NK-92 (cell line): ENCODE measurements around the gene RANBP3.

ENCODE experiments used
- DNase-seq: peaks from one replicate; lab custom pipeline; 2025; ENCODE audit not compliant: unreplicated experiment; lab: John Stamatoyannopoulos, UW

The RANBP3 gene

DNA sequence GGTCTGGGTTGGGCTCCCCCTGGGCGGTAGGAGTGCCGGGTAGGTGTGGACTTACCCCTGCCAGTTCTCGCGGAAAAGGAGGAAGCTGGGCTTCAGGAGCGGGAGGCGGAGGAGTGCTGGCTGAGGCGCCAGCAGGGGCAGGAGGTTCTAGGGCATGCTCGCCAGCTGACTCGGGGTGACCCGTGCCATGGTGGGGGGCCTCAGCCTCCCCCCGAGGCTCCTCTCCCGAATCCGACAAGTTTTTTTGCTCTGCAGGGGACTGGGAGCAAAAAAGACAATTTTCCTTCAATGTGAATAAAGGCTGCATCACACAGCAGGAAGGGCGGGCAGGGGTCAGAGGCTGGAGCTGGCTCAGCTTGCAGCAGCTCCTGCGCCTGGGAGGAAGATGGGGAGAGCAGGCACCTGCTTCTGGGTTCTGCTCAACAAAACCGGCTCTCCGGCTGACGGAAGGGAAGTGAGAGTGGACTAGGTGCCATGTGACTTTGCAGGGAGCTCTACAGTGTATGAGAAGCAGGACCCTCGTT is 26.5 kb downstream of the RANBP3 start:
- DNase-seq: no peak

DNA sequence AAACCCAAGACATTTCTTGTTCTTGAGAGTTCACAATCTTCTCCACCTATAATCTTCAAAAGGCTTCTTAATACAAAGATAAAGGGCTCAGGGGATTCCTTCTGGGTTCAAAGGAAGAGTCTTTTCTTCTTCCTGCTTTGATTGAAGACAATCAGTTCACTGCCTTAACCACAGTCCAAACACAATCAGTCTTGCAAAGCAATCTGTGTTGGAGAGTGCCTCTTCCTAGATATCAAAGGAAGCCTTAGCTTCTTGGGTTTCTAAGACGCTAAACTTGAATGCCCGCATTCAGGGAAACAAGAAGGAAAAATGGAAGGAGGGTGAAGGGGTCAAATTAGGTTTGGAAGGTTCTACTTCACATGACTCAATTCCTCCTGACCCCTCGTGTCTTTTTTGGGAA is 27.2 kb downstream of the RANBP3 start:
- DNase-seq: no peak

DNA sequence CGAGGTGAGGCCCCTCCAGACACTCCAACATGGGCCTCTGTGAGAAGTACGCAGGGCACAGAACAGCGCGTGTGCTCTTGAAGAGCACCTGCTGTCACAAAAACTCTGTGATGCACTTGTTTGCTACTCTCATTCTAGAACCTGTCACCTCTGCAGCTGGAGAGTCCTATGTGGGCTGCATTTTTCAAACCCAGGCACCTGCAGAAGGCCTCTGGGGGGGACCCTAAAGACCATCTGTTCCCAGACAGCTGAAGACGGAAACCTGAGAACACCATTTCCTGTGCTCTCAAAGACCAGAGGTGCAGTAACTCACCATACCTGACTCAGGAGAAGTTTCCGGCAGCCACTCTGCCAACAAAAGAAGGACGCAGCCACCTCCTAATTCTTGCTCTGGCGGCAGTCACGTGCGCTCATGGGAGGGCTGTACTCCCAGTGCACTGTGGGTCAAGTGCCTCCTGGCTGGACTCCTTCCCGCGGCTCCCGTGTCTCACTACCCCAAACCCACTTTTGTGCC is 28.1 kb downstream of the RANBP3 start:
- DNase-seq: no peak

DNA sequence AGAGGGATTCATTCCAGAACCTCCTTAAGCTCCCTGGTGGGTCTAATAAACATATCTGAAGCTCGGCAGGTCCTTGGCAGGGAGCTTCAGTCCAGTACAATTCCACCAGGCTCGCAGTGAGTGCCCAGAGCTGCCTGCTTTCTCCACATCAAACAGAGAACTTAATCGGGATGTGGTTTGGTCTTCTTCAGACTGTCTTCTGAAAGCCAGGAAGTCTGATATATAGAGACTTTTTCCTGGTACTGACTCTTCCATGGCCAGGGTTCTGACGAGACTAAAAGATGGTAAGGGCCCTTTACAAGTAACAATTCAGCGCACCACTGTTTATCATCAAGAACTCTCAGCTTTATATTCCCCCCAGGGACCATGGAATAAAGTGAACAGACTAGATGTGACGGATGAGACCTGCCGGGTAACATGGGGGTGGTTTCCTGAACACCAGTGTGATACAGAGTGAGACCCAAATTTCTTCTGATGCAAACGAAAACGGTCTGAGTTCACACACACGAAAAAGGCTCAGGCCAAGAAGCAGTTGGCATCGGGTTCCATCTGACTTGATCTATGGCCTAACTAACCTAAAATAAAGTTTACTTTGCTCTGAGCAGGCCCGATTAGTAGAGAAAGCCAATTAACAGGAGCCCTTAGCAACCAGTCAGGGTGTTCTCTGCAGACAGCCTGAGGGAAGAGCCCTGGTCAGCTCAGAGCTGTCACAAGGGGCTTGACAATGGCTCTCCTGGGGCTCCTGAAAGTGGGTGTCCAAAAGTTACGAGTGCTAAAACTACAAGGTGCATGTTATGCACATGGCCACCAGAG is 29.0 kb downstream of the RANBP3 start:
- no peak for DNase-seq

DNA sequence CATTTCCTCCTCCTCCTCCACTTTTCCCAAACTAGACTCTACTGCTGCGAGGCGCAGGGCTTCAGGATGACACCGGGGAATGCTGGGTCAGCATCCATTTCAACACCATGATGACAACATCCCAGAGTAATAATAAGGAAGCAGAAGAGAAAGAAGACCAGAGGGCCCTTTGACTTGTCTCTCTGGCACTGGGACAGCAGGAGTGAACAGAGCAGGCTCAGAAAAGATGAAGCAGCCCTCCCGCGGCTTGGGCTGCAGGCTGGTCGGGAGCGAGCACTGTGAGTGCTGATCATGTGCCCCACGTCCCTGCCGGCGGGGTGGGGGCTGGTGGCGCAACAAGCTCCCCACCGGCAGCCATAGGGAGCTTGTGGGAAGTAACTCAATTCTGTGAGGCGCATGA is 30.5 kb downstream of the RANBP3 start:
- no peak for DNase-seq

DNA sequence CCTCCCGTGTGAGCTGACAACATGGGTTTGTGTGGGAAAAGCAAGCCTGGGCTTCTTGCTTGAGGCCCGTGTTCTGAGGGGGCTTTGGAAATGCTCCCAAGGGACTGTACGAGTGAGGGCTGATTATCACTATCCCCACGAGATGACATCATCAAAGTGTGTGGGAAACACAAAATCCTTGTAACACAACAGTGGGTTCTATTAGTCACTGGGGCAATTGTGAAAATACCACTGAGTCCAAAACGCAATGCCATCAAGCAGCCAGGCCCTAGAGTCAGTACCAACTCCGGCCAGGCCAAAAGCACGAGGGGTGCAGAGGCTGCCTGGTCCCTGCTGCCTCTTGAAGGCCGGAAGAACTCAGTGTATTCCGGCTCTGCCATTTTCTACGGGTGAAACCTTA is 34.3 kb downstream of the RANBP3 start:
- no peak for DNase-seq

DNA sequence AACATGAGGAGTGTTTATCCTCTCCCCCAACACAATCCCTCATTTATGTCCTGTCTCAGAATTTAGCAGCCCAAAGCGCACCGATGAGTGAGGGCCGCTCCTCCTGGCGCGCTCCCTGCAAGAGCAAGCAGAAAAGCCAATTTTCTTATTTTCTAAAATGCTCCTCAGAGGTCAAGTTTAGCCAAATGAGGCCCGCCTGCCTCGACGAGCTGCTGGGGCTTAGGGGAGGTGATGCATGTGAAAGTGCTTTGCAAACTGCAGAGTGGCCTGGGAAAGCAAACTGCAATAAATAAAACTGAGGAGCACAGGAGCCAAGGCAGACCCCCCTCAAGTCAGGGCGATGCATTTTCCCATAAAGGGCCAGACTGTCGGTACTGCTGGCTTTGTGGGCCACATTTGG is 34.9 kb downstream of the RANBP3 start:
- no peak for DNase-seq

DNA sequence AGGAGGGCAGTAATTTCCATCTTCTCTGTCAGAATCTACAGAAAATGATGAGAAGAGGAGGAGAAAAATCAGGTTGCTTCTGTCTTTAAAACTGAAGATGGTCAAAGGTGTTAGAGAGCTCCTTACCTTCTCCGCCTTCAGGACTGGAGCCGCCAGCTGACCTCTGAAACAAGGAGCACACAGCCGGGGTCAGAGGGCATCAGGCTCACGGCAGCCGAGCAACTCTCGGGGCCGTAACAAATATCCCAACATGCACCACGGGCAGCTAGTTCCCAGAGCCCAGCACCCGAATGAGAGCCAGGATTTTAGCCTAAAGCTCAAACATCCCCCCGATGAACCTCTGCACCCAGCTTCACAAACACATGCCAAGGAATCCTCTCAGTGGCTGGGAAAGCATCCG is 36.3 kb downstream of the RANBP3 start:
- no peak for DNase-seq

DNA sequence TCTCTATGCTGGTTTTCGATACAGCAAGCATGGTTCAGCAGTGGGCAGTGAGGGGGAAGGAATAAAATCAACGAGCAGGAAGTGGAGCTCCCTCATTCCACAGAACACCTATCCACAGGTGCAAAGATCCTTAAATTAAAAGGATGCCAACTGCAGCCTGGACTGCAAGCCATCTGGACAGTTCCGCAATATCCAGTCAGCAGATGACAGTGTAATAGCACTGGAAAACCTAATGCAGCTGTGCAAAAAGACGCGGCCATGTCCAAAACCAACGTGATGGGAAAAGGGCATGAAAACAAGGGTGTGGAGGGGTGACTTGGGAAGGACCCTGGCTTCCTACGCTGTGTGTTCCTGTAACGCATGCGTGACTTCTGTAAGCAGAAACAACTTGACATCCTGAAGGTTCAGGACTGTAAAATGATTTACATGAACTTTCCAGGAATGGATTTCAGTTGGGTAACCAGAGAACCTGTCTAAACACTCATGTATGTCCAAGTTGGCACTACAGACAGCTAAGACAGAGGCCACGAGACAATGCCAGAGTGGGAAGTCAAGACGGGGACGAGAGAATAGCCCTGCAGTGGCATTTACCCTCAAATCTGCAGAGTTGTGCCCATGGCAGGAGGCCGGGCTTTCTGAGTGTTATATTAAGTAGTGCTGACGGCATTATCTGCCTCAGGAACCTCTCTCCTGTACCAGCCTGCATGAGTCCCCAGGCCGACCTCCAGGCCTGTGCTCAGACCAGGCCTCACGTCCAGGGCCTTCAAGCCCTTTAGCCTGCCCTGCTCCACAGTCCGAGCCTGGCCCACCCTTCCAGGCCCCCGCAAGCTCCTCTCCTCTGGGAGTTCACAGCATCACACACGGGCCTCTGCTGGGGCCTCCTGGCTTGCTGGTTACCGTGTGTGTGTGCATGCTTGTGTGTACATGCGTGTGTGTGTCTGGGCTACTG is 37.4 kb downstream of the RANBP3 start:
- no peak for DNase-seq

DNA sequence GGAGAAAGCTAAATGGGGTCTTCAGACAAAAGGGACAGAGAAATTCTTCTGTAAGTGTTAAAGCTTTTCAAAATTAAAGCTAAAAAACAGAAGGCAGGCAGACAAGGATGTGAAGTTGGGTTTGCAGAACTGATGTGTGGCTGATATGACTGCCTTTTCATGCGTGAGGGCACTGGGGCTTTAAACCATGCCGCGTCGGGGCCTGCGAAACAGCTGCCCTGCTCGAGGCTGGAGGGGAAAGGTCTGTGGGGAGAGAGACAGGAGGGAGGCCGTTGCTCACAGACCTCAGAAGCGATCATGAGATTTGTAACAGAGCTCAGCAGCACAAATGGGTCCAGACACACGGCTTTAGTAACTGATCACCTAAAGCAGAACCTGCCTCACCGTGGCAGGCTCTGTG is 40.4 kb downstream of the RANBP3 start:
- no peak for DNase-seq

DNA sequence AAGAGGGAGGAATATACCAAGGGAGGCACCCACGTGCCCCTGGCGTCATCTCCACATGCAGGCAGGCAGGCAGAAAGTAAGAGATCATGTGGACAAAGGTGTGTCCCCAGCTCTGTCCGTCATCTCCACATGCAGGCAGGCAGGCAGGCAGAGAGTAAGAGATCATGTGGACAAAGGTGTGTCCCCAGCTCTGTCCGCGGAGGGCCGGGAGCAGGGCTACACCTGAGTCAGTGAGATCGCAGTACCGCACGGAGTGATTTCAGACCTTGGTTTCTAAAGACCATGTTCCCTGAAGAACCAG is 41.7 kb downstream of the RANBP3 start:
- no peak for DNase-seq

DNA sequence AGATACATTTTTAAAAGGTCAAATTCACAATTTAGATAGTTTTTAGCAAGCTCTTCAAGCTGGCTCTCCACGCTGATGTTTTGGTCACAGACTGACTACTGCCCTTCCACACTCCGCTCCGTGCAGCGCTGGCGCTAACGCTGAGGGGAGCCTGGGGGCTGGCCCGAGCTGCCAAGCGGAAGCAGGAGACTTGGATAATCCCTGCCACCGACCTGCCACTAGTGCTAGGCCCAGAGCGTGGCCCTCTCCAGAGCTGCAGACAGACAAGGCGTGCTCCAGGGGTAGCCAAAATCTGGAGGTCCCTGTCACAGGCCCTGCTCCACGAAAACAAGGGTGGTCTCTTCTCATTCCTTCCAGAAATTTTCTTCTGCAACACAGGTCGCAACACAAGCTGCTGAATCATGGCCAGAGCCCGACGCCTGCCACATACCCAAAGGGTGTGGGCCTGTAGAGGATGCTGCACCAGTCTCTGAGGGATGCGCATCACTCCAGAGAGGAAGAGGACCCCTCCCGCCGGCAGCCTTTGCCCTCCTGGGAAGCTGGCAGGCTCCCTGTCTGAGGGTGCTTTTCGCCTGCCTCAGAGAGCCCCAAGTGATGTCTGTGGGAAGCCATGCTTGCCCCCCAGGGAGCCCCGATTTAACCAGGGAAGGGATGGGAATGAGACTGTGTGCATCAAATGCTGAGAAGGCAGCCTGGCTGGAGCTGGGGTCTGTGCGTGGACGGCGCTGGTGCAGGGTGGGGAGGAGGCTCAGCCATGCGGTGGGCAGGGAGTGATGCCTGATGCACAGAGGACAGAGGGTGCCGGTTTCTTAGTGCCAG is 42.3 kb downstream of the RANBP3 start:
- no peak for DNase-seq

DNA sequence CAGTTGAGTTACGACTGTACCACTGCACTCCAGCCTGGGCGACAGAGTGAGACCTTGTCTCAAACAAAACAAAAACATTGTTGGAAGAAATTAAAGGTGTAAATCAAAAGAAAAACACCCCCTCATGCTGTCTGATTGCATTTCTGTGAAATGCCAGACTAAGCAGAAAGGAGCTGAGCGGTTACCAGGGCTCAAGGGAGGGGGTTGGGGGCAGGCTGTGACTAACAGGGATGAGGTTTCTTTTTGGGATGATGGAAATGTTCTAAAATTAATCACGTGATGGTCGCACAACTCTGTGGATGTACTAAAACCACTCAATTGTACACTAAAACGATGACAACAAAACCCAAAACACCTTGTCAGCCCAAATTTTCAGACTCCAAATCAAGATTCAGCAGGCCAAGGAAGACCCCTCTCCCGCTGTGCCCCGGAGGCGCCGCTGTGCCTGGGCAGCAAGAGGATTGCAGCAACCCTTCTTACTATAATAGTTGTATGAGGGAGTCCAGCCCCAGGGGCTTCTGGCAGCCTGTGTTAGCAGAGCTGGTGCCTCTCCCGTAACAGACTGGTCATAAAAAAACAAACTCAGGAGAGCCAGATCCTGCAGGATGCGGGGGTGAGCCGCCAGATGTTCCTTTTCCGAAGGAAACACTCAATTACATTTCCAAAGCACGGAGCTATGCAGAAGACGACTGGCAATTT is 43.0 kb downstream of the RANBP3 start:
- no peak for DNase-seq

DNA sequence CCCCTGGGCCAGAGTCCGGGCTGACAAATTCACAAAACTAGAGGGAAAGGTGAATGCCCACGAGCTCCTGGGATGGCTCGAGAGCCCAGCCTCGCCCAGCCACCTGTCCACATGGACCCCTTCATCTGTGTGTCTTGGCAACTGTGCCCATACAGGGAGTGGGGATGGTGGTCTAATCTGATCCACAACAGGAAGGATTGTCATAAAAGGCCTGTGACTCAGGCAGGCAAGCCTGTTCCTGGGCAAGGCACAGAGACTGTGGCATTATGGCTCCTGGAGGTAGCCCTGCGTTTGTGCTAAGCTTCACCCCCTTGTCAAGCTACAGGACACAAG is 43.9 kb downstream of the RANBP3 start:
- DNase-seq: no peak

DNA sequence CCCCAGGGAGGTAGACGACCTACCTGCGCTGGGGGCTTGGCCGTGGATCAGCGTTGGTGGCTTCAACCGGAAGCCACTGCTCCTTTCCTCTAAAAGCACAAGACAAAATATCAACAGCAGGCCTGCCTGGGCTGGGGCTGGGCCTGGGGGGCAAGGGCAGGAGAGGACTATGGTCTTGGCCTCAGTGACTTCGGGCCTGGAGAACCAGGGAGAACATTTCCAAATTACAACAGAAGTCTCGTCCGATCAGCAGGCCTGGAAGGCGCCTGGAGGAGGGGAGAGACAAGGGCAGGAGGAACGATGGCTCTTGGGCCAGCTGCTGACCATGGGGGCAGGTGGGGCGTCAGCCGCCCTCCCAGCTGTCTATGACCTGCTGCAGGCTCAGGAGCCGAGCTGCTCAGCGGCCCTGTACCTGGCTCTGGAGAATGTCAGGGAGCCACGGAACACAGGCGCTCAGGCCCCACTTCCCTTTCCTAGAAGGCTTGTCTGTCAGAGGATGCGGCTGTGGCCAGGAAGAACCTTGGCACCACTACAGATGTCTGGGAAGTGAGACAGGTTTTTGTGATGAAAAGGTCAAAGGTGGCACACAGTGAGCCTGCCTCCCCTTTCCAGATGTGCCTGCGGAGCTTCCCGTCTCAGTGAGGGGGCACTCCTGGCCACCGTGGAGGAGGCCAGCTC is 44.4 kb downstream of the RANBP3 start:
- no peak for DNase-seq

DNA sequence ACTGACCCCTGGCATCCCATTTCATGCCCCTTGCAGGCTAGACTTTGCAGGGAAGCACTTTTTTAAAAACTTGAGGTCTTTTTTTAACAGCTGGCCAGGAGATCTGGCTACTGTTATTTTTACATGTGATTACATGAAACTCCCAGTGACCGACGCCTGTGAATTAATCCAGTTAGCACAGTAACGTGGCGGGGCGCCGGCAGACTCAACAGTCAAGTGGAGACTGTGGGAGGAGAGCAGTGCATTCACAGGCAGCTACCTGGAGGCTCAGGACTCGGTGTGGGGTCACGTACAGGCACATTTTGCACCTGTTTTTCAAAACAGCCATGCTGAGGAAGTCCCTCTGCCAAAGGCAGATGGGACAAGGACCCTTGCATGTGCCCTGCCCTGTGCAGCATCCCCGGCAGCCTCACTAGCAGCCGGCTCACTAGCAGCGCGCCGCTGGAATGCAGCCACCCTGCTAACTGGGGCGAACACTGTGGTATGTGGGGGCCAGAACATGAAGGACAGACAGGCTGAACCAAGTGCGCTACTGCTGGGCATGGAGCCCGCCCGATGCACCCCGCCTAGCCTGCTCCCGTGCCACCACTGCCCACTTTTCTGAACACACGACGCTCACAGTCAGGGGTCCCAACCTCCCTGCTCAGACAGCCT is 45.2 kb downstream of the RANBP3 start:
- no peak for DNase-seq

DNA sequence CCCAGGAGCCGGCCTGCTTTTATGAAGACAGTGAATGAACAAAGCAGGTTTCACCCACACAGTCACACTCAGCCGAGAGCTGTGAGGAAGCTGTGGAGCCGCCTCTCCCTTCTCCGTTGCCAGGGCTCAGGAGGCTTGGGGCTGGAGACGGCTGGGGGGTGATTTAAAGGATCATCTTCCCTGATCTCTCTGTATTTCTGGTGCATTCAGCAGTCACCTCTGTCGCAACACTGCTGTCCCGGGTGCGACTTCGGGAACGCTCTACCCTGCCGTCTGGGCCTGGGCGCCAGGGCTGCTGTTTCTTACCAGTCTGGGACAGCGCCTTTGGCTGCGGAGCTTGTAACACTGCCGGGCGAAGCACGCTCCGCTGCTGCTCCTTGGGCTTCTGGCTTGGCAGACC is 45.8 kb downstream of the RANBP3 start:
- DNase-seq: no peak

DNA sequence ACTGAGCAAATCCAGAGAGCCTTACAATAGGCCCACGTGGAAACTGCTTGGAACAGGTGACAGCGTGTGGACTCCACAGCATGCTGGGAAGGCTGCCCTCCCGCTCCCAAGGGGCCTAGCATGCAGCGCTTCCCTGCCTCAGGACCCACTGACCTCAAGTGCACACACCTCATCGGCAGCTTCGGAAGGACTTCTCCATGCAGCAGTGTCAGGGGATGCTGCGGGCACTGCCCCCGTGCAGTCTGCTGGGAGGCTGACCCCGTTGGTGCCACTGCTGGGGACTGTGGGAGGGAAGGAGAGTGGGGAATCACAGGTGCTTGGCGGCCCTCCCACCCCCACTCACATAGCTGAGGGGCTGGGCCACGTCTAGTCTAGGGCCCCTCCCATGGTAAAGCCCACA is 46.7 kb downstream of the RANBP3 start:
- DNase-seq: no peak

DNA sequence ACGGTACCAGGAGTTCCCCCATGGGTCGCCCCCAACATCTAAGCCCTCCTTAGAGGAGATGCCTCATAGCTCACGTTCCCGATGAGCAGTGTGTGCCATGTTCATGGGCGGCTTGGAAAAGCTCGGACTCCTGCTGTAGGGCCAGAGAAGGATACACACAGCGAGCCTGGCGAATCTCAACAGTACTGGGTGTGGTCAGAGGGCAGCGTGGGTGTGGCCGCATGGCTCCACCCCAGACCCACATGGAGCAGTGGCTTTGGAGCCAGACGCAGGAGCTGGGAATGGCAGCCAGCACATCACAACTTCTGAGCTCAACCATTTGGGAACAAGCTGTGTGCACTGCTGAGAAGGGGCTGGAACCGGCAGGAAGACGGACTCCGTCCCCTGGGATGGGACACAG is 48.3 kb downstream of the RANBP3 start:
- DNase-seq: no peak

DNA sequence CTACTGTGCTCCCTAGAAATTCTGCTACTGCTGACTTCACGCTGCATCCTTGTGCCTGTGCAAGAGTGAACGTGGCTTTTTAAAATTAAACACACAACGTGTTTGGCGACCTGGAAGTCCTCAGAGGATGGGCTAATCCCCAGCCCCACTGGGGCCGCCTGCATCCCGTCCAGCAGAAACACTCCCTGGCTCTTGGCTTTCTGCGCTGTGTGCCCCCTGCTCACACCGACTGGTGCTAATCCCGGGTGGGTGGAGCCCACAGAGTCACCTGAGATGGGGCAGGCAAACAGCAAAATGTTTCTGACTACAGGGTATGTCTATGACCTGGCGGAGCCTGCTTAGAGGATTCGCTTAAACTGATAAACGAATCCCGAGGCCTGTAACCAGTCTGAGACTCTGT is 48.8 kb downstream of the RANBP3 start:
- no peak for DNase-seq
